ENCODE measurements around the gene FUS. TPM values are rescaled to one million over a fixed set of nuclear protein-coding genes. Genes with fewer than 3 reads are reported as not detected.
A peak's percentile ranks its signal among the peaks of the same experiment; 100 is the strongest.

The FUS gene
- total and polyA plus RNA-seq, 2 experiments from 2014 or later, result 247 to 528 TPM

GRCh38 chr16:31177136-31177535 lies 2.8 kb upstream of the FUS start (continued):
- no peak for TF ChIP-seq ETS1 (IDR thresholded peaks at IDR 0.05)

GRCh38 chr16:31179219-31179746 lies 656 bp upstream of the FUS start:
- Histone ChIP-seq H3K4me2 (peak overlapping the region; percentile 100), H3K9me2 (ENCODE audit: insufficient read depth) (no peaks in the 10 kb centered on the region), H3F3A (replicated peaks; ENCODE audit: low read depth) (peaks cover 19% of the 10 kb centered on the region), H3K36me3 (ENCODE audit: insufficient read depth) (peaks cover 26% of the 10 kb centered on the region), H3K27ac (ENCODE audit: low read depth) (peak overlapping the region; percentile 99), H3K79me2 (replicated peaks; ENCODE audit: insufficient read depth) (peaks cover 44% of the 10 kb centered on the region), H3K27me3 (ENCODE audit: insufficient read depth) (no peaks in the 10 kb centered on the region), H3K4me3 (peak overlapping the region; percentile 100), H4K20me1 (replicated peaks; ENCODE audit: insufficient read depth) (peaks cover 36% of the 10 kb centered on the region), H3K4me1 (ENCODE audit: insufficient read depth) (peaks cover 27% of the 10 kb centered on the region), H2AFZ (peak overlapping the region; percentile 90; the same call in 1 of the 2 replicates)
- Mint-ChIP-seq H3K27ac (peak overlapping the region; percentile 96), H3K4me3 (peak overlapping the region; percentile 96), H3K4me1 (peaks cover 27% of the 10 kb centered on the region), H3K9me3 (peaks cover 7% of the 10 kb centered on the region), H3K36me3 (ENCODE audit: low read depth) (peaks cover 39% of the 10 kb centered on the region), H3K27me3 (ENCODE audit: insufficient read depth, low read depth, poor library complexity) (peaks cover 20% of the 10 kb centered on the region)
- no peak for DNase-seq (ENCODE audit: low spot score)
- peak; percentile 17 for ATAC-seq
- TF ChIP-seq CREB1 (CRISPR knock-in tag; IDR thresholded peaks at IDR 0.05; ENCODE audit: low read depth), result no peak
- no peak for TF ChIP-seq ZNF114 (CRISPR knock-in tag; IDR thresholded peaks at IDR 0.05)
- TF ChIP-seq EZH2 (IDR thresholded peaks at IDR 0.05; ENCODE audit: low read depth, unreplicated experiment), result no peak
- TF ChIP-seq ZNF462 (CRISPR knock-in tag; IDR thresholded peaks at IDR 0.05), result no peak
- TF ChIP-seq NANOG (IDR thresholded peaks at IDR 0.05; ENCODE audit: borderline replicate concordance), result no peak
- TF ChIP-seq ETS1 (IDR thresholded peaks at IDR 0.05), result no peak
- TF ChIP-seq POLR2AphosphoS5 (IDR thresholded peaks at IDR 0.05; ENCODE audit: low read depth), result no peak
- TF ChIP-seq ZNF331 (CRISPR knock-in tag; IDR thresholded peaks at IDR 0.05; ENCODE audit: low read depth), result no peak
- TF ChIP-seq EZH2phosphoT487 (IDR thresholded peaks at IDR 0.05; ENCODE audit: unreplicated experiment), result no peak
- no peak for TF ChIP-seq CTCF (conservative IDR thresholded peaks at IDR 0.05; ENCODE audit: low read depth in 2 of 2)
- TF ChIP-seq JUNB (IDR thresholded peaks at IDR 0.05; ENCODE audit: unreplicated experiment), result no peak
- no peak for TF ChIP-seq STAT1 (IDR thresholded peaks at IDR 0.05; ENCODE audit: unreplicated experiment)
